Measurements from ENCODE around the gene ICA1L. TPM values are rescaled to one million over a fixed set of nuclear protein-coding genes. Genes with fewer than 3 reads are reported as not detected.

Gene ICA1L
- total and polyA plus RNA-seq, 2 of the 13 experiments (the other 11 are each of a cell fraction or from before 2014, with no cell fraction given) = 1.5 to 2.4 TPM

GRCh38 chr2:202815548-202816360 lies 55.8 kb downstream of the ICA1L start (continued):
- TF ChIP-seq ZNF552 (CRISPR knock-in tag; IDR thresholded peaks at IDR 0.05; ENCODE audit: borderline replicate concordance) (no peak), ZNF235 (CRISPR knock-in tag; IDR thresholded peaks at IDR 0.05; ENCODE audit: borderline replicate concordance) (no peak)

DNA sequence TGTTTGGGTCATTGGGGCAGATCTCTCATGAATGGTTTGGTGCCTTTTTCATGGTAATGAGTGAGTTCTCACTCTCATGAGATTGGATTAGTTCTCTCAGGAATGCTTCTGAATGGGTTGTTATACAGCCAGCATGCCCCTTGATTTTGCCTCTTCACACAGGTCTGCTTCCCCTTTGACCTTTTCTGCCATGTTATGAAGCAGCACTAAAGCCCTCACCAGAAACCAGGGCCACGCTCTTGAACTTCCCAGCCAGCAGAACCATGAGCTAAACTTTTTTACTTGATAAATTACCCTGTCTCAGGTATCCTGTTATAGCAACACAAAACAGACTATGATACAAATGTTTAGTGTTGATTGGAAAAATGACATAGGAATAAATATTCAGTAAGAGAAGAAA lies 57.3 kb downstream of the ICA1L start:
- CTCF ChIA-PET (ENCODE audit: low intra/inter-chr PET ratio, low total read pairs) = no interaction called here
- Histone ChIP-seq H3K27ac (ENCODE audit: extremely low read length, insufficient read depth, low read length) (no peak overlapping the region), H2AFZ (ENCODE audit: low read length) (no peak overlapping the region), H3K27me3 (ENCODE audit: control insufficient read depth in 1 of 2, insufficient read depth in 2 of 2, low read length in 2 of 2) (no peaks in the 10 kb centered on the region), H3K36me3 (replicated peaks in 1 of 2; ENCODE audit: control insufficient read depth in 1 of 2, insufficient read depth in 2 of 2, low read length in 2 of 2) (no peaks in the 10 kb centered on the region), H3K9me3 (ENCODE audit: low read length) (no peaks in the 10 kb centered on the region), H3K4me1 (ENCODE audit: insufficient read depth, low read length) (no peaks in the 10 kb centered on the region), H3K4me3 (replicated peaks in 1 of 3; ENCODE audit: insufficient read depth in 1 of 3, low read depth in 2 of 3, low read length in 3 of 3) (no peak overlapping the region), H3K9ac (ENCODE audit: insufficient read depth, low read depth, low read length) (no peak overlapping the region), H3K4me2 (ENCODE audit: low read depth, low read length) (no peak overlapping the region), H4K20me1 (ENCODE audit: insufficient read depth, low read length) (no peaks in the 10 kb centered on the region), H3K79me2 (ENCODE audit: insufficient read depth, low read length) (no peaks in the 10 kb centered on the region)
- POLR2A ChIA-PET = no interaction called here
- intact Hi-C loops (cut with micrococcal nuclease; ENCODE audit: unreplicated experiment) = no loop called here
- 100% methylated on average over 1 of the region's 1 CpG for WGBS (ENCODE audit: low lambda C conversion rate)
- no peak for TF ChIP-seq RNF219 (CRISPR knock-in tag; IDR thresholded peaks at IDR 0.05)
- TF ChIP-seq ZNF564 (CRISPR knock-in tag; IDR thresholded peaks at IDR 0.05) = peak; percentile 95; the same call in 1 of the 2 replicates
- FAIRE-seq (no peak), ATAC-seq (no peak), DNase-seq (ENCODE audit: low spot score) (no peak)
- BruUV-seq (replicated peaks) = no TSS peak
- in situ Hi-C loops (cut with HindIII; ENCODE audit: extremely low pct_ligation_motif_present, low pct_unique_long_range_greater_than_20kb) = no loop called here

All from HepG2 (cell line).